GM10248 (cell line): ENCODE measurements around the gene ZNF512B.

Experiments used
- CTCF ChIA-PET: fragments of 300-600 bp; sonication (Branson Sonifier 250); formaldehyde crosslinking; extraction: SDS; loops from one replicate; lab custom pipeline; 2021; ENCODE audit warnings: antibody characterized with exemption; lab: Yijun Ruan, JAX
- POLR2A ChIA-PET: fragments of 350-650 bp; sonication (Branson Sonifier 250); formaldehyde crosslinking; extraction: SDS; loops from one replicate; lab custom pipeline; 2020; ENCODE audit warnings: antibody characterized with exemption; lab: Yijun Ruan, JAX
- DNase-seq: peaks from one replicate; pipeline ENCODE4 v3.0.0; 2012; ENCODE audit errors: extremely low spot score
- CTCF ChIP-seq: IDR thresholded peaks from 2 replicates; pipeline ENCODE4 v1.5.1; 2012; ENCODE audit warnings: mild to moderate bottlenecking, low read depth; ENCODE audit errors: extremely low read depth, missing control alignments, control extremely low read depth

ZNF512B gene

GRCh38 chr20:63940472-63941266 lies 29.1 kb downstream of the ZNF512B start:
- ChIA-PET POLR2A (no interaction called here), CTCF (interaction anchor here (1.0 to 1.6 kb wide), 3 partner anchors 8 to 403 kb away, joined by 3 to 4 read pairs (median 3); partner anchors contain the start of gene PTK6)
- no peak for DNase-seq
- TF ChIP-seq CTCF: no peak

- ChIA-PET POLR2A (no interaction called here), CTCF (no interaction called here)
- no peak for TF ChIP-seq CTCF
- no peak for DNase-seq
Observed at GRCh38 chr20:63940071-63940471, 29.7 kb downstream of the ZNF512B start.

- CTCF ChIA-PET: no interaction called here
- no peak for DNase-seq
- POLR2A ChIA-PET: no interaction called here
- TF ChIP-seq CTCF: no peak
Observed at GRCh38 chr20:63939061-63939935, 30.4 kb downstream of the ZNF512B start.

- ChIA-PET POLR2A (no interaction called here), CTCF (no interaction called here)
- no peak for TF ChIP-seq CTCF
- no peak for DNase-seq
Observed at GRCh38 chr20:63937596-63937995, 32.1 kb downstream of the ZNF512B start.

GRCh38 chr20:63935447-63935846 lies 34.3 kb downstream of the ZNF512B start:
- DNase-seq: no peak
- POLR2A ChIA-PET: interaction anchor here (0.6 kb wide), 1 partner anchor 654 kb away, joined by 4 read pairs; no protein-coding TSS in a partner anchor
- CTCF ChIA-PET: interaction anchor here (1.1 to 1.5 kb wide), 3 partner anchors 17 to 122 kb away, joined by 4 to 5 read pairs (median 4); no protein-coding TSS in a partner anchor
- no peak for TF ChIP-seq CTCF

- POLR2A ChIA-PET: interaction anchor here (0.6 kb wide), 1 partner anchor 653 kb away, joined by 4 read pairs; no protein-coding TSS in a partner anchor
Observed at GRCh38 chr20:63934271-63935068, 35.3 kb downstream of the ZNF512B start.

More at GRCh38 chr20:63934271-63935068, 35.3 kb downstream of the ZNF512B start:
- CTCF ChIA-PET: interaction anchor here (1.1 to 1.5 kb wide), 4 partner anchors 16 to 123 kb away, joined by 3 to 5 read pairs (median 4); no protein-coding TSS in a partner anchor
- no peak for DNase-seq
- TF ChIP-seq CTCF: no peak
